A549 (cell line): Measurements from ENCODE around the gene TSC22D3.

Experiments
- BCL3 ChIP-seq: fragments of >200 bp; sonication (Bioruptor Twin); formaldehyde crosslinking; IDR thresholded peaks from 3 replicates; pipeline ENCODE4 v1.6.1; 2016
- BHLHE40 ChIP-seq: IDR thresholded peaks from 2 replicates; pipeline ENCODE4 v1.6.1; 2012; ENCODE audit warnings: low read depth, low read length, inconsistent platforms
- CEBPB ChIP-seq, 2 experiments: fragments of >200 bp in 1 of 2; sonication (Bioruptor Twin) in 1 of 2; formaldehyde crosslinking in 1 of 2; IDR thresholded peaks; 2 replicates each; pipeline ENCODE4 v1.6.1; 2012 to 2016
- HDAC2 ChIP-seq: fragments of 200-600 bp; sonication (generic); IDR thresholded peaks from 2 replicates; pipeline ENCODE4 v1.6.1; 2016
- HOXA7 ChIP-seq: fragments of 250-450 bp; sonication (Bioruptor Pico); IDR thresholded peaks from 2 replicates; pipeline ENCODE4 v1.5.0; 2020; ENCODE audit warnings: mild to moderate bottlenecking, moderate library complexity
- POLR2A ChIP-seq: IDR thresholded peaks from 2 replicates; pipeline ENCODE4 v1.6.1; 2012; ENCODE audit warnings: mild to moderate bottlenecking, low read length
- REST ChIP-seq: fragments of 200-600 bp; sonication (generic); IDR thresholded peaks from 2 replicates; pipeline ENCODE4 v1.6.1; 2016; ENCODE audit warnings: antibody characterized with exemption, mild to moderate bottlenecking, moderate library complexity
- RNF2 ChIP-seq: fragments of 200-600 bp; sonication (generic); IDR thresholded peaks from 2 replicates; pipeline ENCODE4 v1.6.1; 2016; ENCODE audit warnings: low read depth, mild to moderate bottlenecking, antibody characterized with exemption, moderate library complexity, borderline replicate concordance
- SREBF2 ChIP-seq: fragments of 450-650 bp; IDR thresholded peaks from 2 replicates; pipeline ENCODE4 v1.6.1; 2014; ENCODE audit warnings: mild to moderate bottlenecking, moderate library complexity
- TF ChIP-seq, protein P1 (sequence below): fragments of >200 bp; sonication (Bioruptor Twin); formaldehyde crosslinking; IDR thresholded peaks from 3 replicates; pipeline ENCODE4 v1.5.1; 2016
- TF ChIP-seq, protein P2 (sequence below): fragments of 250-450 bp; sonication (Bioruptor Pico); IDR thresholded peaks from 2 replicates; pipeline ENCODE4 v1.5.0; 2021; ENCODE audit warnings: mild to moderate bottlenecking, moderate library complexity, borderline replicate concordance

DNA sequence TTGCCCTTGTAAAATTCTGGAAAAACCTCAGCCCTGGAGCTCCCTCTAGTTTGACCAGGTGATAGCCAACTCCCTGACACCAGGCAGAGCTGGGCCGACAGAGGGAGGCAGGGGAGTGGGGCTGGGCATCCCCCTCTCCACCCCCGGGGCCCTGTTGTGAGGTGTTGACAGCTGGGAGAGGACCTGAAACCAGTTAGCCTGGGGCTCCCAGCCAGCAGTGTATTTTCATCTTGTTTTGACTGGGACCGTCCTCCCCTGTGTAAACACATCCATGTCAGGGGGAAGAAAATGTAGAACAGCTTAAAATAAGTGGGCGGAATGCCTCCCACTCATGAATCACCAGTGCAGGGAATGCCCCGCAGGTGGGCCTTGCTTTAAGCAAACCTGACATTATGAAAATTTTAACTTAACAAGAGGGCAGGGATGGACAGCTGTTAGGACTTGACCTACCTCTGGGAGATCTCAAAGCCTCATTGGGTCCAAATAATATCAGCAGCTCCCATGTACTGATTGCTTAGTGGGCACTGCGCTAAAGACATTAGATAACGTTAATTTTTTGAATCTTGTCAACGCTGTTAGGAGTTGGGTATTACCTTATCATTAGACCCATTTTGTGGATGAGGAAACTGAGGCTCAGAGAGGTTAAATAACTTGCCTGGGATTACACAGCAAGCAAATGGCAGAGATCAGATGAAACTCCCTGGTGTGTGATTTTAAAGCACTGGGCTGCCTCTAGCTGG is 45.9 kb downstream of the TSC22D3 start:
- TF ChIP-seq, protein P1, sequence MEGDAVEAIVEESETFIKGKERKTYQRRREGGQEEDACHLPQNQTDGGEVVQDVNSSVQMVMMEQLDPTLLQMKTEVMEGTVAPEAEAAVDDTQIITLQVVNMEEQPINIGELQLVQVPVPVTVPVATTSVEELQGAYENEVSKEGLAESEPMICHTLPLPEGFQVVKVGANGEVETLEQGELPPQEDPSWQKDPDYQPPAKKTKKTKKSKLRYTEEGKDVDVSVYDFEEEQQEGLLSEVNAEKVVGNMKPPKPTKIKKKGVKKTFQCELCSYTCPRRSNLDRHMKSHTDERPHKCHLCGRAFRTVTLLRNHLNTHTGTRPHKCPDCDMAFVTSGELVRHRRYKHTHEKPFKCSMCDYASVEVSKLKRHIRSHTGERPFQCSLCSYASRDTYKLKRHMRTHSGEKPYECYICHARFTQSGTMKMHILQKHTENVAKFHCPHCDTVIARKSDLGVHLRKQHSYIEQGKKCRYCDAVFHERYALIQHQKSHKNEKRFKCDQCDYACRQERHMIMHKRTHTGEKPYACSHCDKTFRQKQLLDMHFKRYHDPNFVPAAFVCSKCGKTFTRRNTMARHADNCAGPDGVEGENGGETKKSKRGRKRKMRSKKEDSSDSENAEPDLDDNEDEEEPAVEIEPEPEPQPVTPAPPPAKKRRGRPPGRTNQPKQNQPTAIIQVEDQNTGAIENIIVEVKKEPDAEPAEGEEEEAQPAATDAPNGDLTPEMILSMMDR = no peak
- TF ChIP-seq RNF2 = no peak
- TF ChIP-seq BCL3 = no peak
- TF ChIP-seq, protein P2, sequence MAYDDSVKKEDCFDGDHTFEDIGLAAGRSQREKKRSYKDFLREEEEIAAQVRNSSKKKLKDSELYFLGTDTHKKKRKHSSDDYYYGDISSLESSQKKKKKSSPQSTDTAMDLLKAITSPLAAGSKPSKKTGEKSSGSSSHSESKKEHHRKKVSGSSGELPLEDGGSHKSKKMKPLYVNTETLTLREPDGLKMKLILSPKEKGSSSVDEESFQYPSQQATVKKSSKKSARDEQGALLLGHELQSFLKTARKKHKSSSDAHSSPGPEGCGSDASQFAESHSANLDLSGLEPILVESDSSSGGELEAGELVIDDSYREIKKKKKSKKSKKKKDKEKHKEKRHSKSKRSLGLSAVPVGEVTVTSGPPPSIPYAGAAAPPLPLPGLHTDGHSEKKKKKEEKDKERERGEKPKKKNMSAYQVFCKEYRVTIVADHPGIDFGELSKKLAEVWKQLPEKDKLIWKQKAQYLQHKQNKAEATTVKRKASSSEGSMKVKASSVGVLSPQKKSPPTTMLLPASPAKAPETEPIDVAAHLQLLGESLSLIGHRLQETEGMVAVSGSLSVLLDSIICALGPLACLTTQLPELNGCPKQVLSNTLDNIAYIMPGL = no peak
- TF ChIP-seq POLR2A = no peak
- TF ChIP-seq BHLHE40 = no peak
- TF ChIP-seq CEBPB (IDR thresholded peaks at IDR 0.05) = no peak
- TF ChIP-seq REST = no peak
- no peak for TF ChIP-seq SREBF2
- TF ChIP-seq HOXA7 = no peak
- TF ChIP-seq HDAC2 = no peak
